Thymus (tissue), 11 donors: Measurements from ENCODE around the gene DNAJC15. TPM values are rescaled to one million over a fixed set of nuclear protein-coding genes. Genes with fewer than 3 reads are reported as not detected.

Experiments
- DNase-seq, 9 donors: peaks; one replicate each; pipeline ENCODE4 v3.0.0-alpha.2; 2013; ENCODE audit warnings: low spot score in 9 of 9, low read depth in 6 of 9, missing footprints in 1 of 9
- H3K27ac ChIP-seq, 2 donors: one replicate each; pipeline ENCODE4 v1.5.1; 2013; ENCODE audit warnings: control low read depth in 1 of 2, low read depth in 1 of 2, low read length in 1 of 2, mild to moderate bottlenecking in 1 of 2, moderate library complexity in 1 of 2
- H3K27me3 ChIP-seq, 2 donors: one replicate each; pipeline ENCODE4 v1.5.1; 2013; ENCODE audit warnings: low read length in 1 of 2; ENCODE audit not compliant: control insufficient read depth in 2 of 2, insufficient read depth in 1 of 2
- H3K36me3 ChIP-seq, 2 donors: one replicate each; pipeline ENCODE4 v1.5.1; 2013; ENCODE audit warnings: low read length in 1 of 2, mild to moderate bottlenecking in 1 of 2, moderate library complexity in 1 of 2; ENCODE audit not compliant: control insufficient read depth in 2 of 2, insufficient read depth in 2 of 2
- H3K4me1 ChIP-seq, 2 donors: one replicate each; pipeline ENCODE4 v1.5.1; 2013; ENCODE audit warnings: low read length in 2 of 2; ENCODE audit not compliant: control insufficient read depth in 2 of 2, insufficient read depth in 2 of 2
- H3K4me3 ChIP-seq, 2 donors: one replicate each; pipeline ENCODE4 v1.5.1; 2013; ENCODE audit warnings: low read length in 2 of 2, control low read depth in 1 of 2, mild to moderate bottlenecking in 1 of 2
- H3K9me3 ChIP-seq, 2 donors: one replicate each; pipeline ENCODE4 v1.5.1; 2013; ENCODE audit warnings: low read length in 1 of 2, mild to moderate bottlenecking in 1 of 2; ENCODE audit not compliant: control insufficient read depth in 2 of 2, insufficient read depth in 1 of 2
- WGBS: extraction: QIAGEN DNeasy Blood & Tissue Kit; methylation state at CpG from one replicate; pipeline ENCODE4 v1.1.7; 2013; 5-methylcytosine and 5-hydroxymethylcytosine counted together
- polyA plus RNA-seq: library from polyadenylated mRNA; stranded (reverse); fragments of 200-250 nt; gene quantifications from one replicate; pipeline ENCODE4 v1.2.3, GENCODE V29; 2013
- total RNA-seq: library from RNA; stranded (reverse); fragments of 120-200 nt; gene quantifications from one replicate; pipeline ENCODE4 v1.2.4, GENCODE V29; 2013
- donor health status: healthy.

DNAJC15 gene
- total and polyA plus RNA-seq, 2 donors, result 17.5 to 20.6 TPM

DNA sequence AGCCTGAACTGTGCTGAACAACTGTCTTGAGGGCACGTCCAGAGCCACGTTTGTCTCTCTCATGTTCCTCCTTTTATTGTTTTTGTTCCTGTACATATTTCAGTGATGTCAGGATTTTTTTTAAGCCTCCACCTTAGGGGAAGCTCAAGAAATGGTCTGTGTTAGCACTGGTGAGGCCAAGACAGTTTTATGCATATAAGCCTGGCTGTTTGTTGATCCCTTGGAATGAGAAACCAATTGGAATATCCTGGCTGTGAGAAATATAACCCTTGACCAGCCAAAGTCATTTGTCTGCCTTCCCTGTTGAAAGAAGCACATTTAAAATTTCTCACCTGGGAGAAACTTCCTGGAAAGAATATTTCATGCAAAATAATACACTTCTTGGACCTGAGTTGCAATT, 115.8 kb downstream of the DNAJC15 start:
- Histone ChIP-seq H3K4me3 (no peak overlapping the region), H3K4me1 (peaks cover 0 to 11% of the 10 kb centered on the region in 2 donors)
- 41% methylated on average over 2 of the region's 2 CpGs for WGBS

DNA sequence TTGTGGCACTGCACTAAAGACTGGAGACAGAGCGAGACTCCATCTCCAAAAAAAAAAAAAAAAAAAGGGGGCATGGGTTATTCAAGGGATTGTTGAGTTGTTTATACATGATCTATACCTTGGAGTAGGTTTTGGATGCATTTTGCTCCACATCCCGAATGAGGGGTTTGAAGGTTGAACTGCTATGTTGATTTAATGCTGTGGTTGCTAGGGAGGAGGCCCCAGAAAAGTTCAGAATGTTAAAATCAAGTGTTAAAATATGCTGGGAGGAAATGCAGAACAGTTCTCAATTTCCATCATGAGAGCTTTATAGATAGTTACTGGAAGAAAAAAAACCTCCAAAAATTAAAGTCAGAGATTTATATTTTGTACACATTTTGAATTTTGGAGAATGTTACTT, 116.5 kb downstream of the DNAJC15 start:
- no peaks in the 10 kb centered on the region for H3K27me3 ChIP-seq
- H3K4me1 ChIP-seq, result peaks cover 0 to 11% of the 10 kb centered on the region in 2 donors
- no peaks in the 10 kb centered on the region for H3K36me3 ChIP-seq
- H3K4me3 ChIP-seq, result no peak overlapping the region
- H3K9me3 ChIP-seq, result no peaks in the 10 kb centered on the region
- no peak for DNase-seq
- 79% methylated on average over 2 of the region's 2 CpGs for WGBS
- H3K27ac ChIP-seq, result no peak overlapping the region

More for the DNA sequence above, 115.8 kb downstream of the DNAJC15 start:
- DNase-seq, result no peak
- Histone ChIP-seq H3K27ac (no peak overlapping the region), H3K27me3 (no peaks in the 10 kb centered on the region), H3K9me3 (no peaks in the 10 kb centered on the region), H3K36me3 (no peaks in the 10 kb centered on the region)

- H3K9me3 ChIP-seq, result no peaks in the 10 kb centered on the region
- no peak overlapping the region for H3K4me3 ChIP-seq
- 85% methylated on average over 1 of the region's 1 CpG for WGBS
- no peaks in the 10 kb centered on the region for H3K36me3 ChIP-seq
- no peak overlapping the region for H3K27ac ChIP-seq
- no peaks in the 10 kb centered on the region for H3K27me3 ChIP-seq
- no peak for DNase-seq
- peaks cover 0 to 11% of the 10 kb centered on the region in 2 donors for H3K4me1 ChIP-seq
Measured at GRCh38 chr13:43140985-43141384, 117.6 kb downstream of the DNAJC15 start.

DNA sequence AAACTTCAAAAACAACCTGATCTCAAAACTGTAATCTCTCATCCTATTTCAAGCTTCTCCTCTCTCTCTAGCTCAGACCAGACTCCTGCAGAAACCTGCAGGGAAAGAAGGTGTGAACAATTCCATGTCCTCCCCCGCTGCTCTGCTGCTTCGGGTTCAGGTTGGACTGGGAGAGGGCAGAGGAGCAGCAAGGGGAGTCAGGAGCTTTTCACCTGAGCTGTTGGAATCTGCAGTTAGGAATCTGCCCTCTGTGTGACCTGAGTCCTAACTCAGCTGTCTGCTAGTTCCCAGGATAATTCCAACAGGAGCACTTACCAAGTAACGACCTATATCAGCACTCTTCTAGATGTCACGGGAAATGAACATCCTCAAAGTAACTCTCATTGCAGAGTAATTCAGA, 118.3 kb downstream of the DNAJC15 start:
- DNase-seq, result no peak
- no peaks in the 10 kb centered on the region for H3K9me3 ChIP-seq
- H3K4me3 ChIP-seq, result no peak overlapping the region
- H3K27ac ChIP-seq, result no peak overlapping the region
- no peaks in the 10 kb centered on the region for H3K27me3 ChIP-seq
- WGBS, result 99% methylated on average over 4 of the region's 4 CpGs
- H3K36me3 ChIP-seq, result no peaks in the 10 kb centered on the region
- peaks cover 0 to 11% of the 10 kb centered on the region in 2 donors for H3K4me1 ChIP-seq

DNA sequence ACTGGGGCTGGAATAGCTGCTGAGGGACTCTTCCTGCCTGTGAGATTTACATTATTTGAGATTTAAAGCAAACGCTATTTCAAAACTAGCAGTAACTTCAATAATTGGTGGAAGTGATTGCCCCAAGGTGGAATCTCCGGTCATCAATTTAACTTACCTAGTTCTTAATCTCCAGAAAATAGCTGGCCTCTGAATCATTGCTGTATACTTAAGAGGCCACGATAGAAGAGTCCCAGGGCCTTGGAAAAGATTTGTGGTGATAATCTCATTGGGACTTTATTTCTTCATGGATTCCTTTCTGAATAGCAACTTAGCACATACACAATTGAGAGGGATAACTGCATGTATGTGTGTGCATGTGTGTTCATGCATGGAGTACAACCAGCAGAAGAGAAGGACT, 120.2 kb downstream of the DNAJC15 start:
- no peak for DNase-seq
- H3K27me3 ChIP-seq, result peaks cover 0 to 2% of the 10 kb centered on the region in 2 donors
- H3K4me3 ChIP-seq, result no peak overlapping the region
- H3K27ac ChIP-seq, result no peak overlapping the region
- no peaks in the 10 kb centered on the region for H3K9me3 ChIP-seq
- peaks cover 0 to 5% of the 10 kb centered on the region in 2 donors for H3K4me1 ChIP-seq
- 65% methylated on average over 3 of the region's 3 CpGs for WGBS
- H3K36me3 ChIP-seq, result no peaks in the 10 kb centered on the region

GRCh38 chr13:43145534-43146196, 122.3 kb downstream of the DNAJC15 start:
- WGBS, result 73% methylated on average over 8 of the region's 8 CpGs
- Histone ChIP-seq H3K4me3 (no peak overlapping the region), H3K36me3 (no peaks in the 10 kb centered on the region), H3K9me3 (no peaks in the 10 kb centered on the region), H3K27ac (no peak overlapping the region), H3K4me1 (no peaks in the 10 kb centered on the region), H3K27me3 (peaks cover 0 to 2% of the 10 kb centered on the region in 2 donors)
- DNase-seq, result peak in 5 of 9 donors; percentile 8 to 30 (median 21)

- Histone ChIP-seq H3K27ac (no peak overlapping the region), H3K27me3 (peaks cover 0 to 2% of the 10 kb centered on the region in 2 donors), H3K36me3 (no peaks in the 10 kb centered on the region), H3K4me1 (no peaks in the 10 kb centered on the region), H3K4me3 (no peak overlapping the region), H3K9me3 (no peaks in the 10 kb centered on the region)
- WGBS, result 90% methylated on average over 3 of the region's 3 CpGs
- DNase-seq, result no peak
Measured at GRCh38 chr13:43146400-43146799, 123.0 kb downstream of the DNAJC15 start.

- Histone ChIP-seq H3K27me3 (peaks cover 0 to 2% of the 10 kb centered on the region in 2 donors), H3K4me3 (no peak overlapping the region), H3K9me3 (no peaks in the 10 kb centered on the region), H3K4me1 (no peaks in the 10 kb centered on the region), H3K36me3 (no peaks in the 10 kb centered on the region), H3K27ac (no peak overlapping the region)
- 93% methylated on average over 7 of the region's 7 CpGs for WGBS
- DNase-seq, result no peak
Measured at GRCh38 chr13:43150369-43151207, 127.2 kb downstream of the DNAJC15 start.

GRCh38 chr13:43153436-43154090, 130.2 kb downstream of the DNAJC15 start:
- Histone ChIP-seq H3K36me3 (no peaks in the 10 kb centered on the region), H3K27me3 (no peaks in the 10 kb centered on the region), H3K9me3 (no peaks in the 10 kb centered on the region), H3K27ac (no peak overlapping the region), H3K4me3 (no peak overlapping the region), H3K4me1 (no peaks in the 10 kb centered on the region)
- WGBS, result 97% methylated on average over 14 of the region's 14 CpGs
- no peak for DNase-seq
